AG04449 (cell line): ENCODE data around the gene ARHGAP26.

Source experiments
- CTCF ChIA-PET: fragments of 350-600 bp; formaldehyde crosslinking; extraction: SDS; loops from one replicate; lab custom pipeline; 2021; ENCODE audit warnings: antibody characterized with exemption; lab: Yijun Ruan, JAX
- POLR2A ChIA-PET: fragments of 400-600, 350-600 bp; formaldehyde crosslinking; extraction: SDS; loops from one replicate; lab custom pipeline; 2020; ENCODE audit warnings: antibody characterized with exemption, inconsistent platforms; lab: Yijun Ruan, JAX
- DNase-seq: peaks from one replicate; pipeline ENCODE4 v3.0.0-alpha.2; 2010; ENCODE audit warnings: low read depth, low spot score
- H3K4me3 ChIP-seq: 2 replicates; pipeline ENCODE4 v1.5.1; 2011; ENCODE audit warnings: low read depth, mild to moderate bottlenecking, control low read depth, low read length
- TF ChIP-seq, protein P1 (sequence below): IDR thresholded peaks from one replicate; pipeline ENCODE4 v1.5.1; 2011; ENCODE audit warnings: mild to moderate bottlenecking, moderate library complexity, low read length, control low read depth, inconsistent platforms; ENCODE audit not compliant: insufficient read depth; ENCODE audit errors: missing control alignments

Gene ARHGAP26

GRCh38 chr5:142978252-142978651 lies 208.1 kb downstream of the ARHGAP26 start:
- ChIA-PET POLR2A (interaction anchor here (0.8 kb wide), 1 partner anchor 19 kb away, joined by 4 read pairs; no protein-coding TSS in a partner anchor), CTCF (interaction anchor here (1.1 kb wide), 1 partner anchor 265 kb away, joined by 4 read pairs; no protein-coding TSS in a partner anchor)
- no peak overlapping the region for H3K4me3 ChIP-seq
- TF ChIP-seq, protein P1, sequence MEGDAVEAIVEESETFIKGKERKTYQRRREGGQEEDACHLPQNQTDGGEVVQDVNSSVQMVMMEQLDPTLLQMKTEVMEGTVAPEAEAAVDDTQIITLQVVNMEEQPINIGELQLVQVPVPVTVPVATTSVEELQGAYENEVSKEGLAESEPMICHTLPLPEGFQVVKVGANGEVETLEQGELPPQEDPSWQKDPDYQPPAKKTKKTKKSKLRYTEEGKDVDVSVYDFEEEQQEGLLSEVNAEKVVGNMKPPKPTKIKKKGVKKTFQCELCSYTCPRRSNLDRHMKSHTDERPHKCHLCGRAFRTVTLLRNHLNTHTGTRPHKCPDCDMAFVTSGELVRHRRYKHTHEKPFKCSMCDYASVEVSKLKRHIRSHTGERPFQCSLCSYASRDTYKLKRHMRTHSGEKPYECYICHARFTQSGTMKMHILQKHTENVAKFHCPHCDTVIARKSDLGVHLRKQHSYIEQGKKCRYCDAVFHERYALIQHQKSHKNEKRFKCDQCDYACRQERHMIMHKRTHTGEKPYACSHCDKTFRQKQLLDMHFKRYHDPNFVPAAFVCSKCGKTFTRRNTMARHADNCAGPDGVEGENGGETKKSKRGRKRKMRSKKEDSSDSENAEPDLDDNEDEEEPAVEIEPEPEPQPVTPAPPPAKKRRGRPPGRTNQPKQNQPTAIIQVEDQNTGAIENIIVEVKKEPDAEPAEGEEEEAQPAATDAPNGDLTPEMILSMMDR, result no peak
- DNase-seq, result no peak

- POLR2A ChIA-PET, result no interaction called here
- CTCF ChIA-PET, result interaction anchor here (1.0 to 1.1 kb wide), 2 partner anchors 266 to 425 kb away, joined by 3 to 4 read pairs; partner anchors contain the start of gene NR3C1
- no peak for DNase-seq
- TF ChIP-seq, protein P1, result no peak
- no peak overlapping the region for H3K4me3 ChIP-seq
Measured at GRCh38 chr5:142978726-142979125, 208.5 kb downstream of the ARHGAP26 start.

GRCh38 chr5:142979636-142980035 lies 209.5 kb downstream of the ARHGAP26 start:
- ChIA-PET POLR2A (no interaction called here), CTCF (interaction anchor here (1.0 to 1.1 kb wide), 2 partner anchors 99 to 424 kb away, joined by 3 read pairs; partner anchors contain the start of gene NR3C1)
- DNase-seq, result no peak
- no peak overlapping the region for H3K4me3 ChIP-seq
- TF ChIP-seq, protein P1, result no peak

DNA sequence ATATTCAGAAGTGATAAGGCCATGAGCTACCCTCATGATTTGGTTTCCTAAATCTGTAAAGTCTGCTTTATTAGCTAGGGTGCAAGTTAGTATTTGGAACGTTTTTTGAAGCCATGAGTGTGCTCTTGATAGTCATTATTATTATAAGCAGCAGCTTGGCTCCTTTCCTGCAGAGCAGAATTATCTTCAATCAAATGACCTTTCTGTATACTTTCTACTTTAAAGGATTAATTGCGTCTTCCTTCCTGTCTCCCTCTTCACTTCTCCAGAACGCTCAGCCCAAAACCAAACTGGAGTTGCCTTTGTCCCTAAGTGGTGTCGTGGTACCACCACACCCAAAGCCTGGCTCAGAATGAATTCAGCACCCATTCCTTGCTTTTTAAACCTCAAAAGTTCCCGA lies 211.3 kb downstream of the ARHGAP26 start:
- ChIA-PET POLR2A (no interaction called here), CTCF (interaction anchor here (0.9 kb wide), 1 partner anchor 12 kb away, joined by 4 read pairs; no protein-coding TSS in a partner anchor)
- no peak overlapping the region for H3K4me3 ChIP-seq
- no peak for DNase-seq
- TF ChIP-seq, protein P1, result no peak

GRCh38 chr5:142981886-142982820 lies 212.0 kb downstream of the ARHGAP26 start:
- ChIA-PET CTCF (interaction anchor here (0.9 kb wide), 2 partner anchors 13 to 21 kb away, joined by 3 to 4 read pairs; no protein-coding TSS in a partner anchor), POLR2A (interaction anchor here (0.7 kb wide), 1 partner anchor 20 kb away, joined by 4 read pairs; no protein-coding TSS in a partner anchor)
- no peak overlapping the region for H3K4me3 ChIP-seq
- TF ChIP-seq, protein P1, result no peak
- no peak for DNase-seq

GRCh38 chr5:142982821-142983200 lies 212.6 kb downstream of the ARHGAP26 start:
- TF ChIP-seq, protein P1, result no peak
- CTCF ChIA-PET, result interaction anchor here (0.9 kb wide), 1 partner anchor 20 kb away, joined by 3 read pairs; no protein-coding TSS in a partner anchor
- H3K4me3 ChIP-seq, result no peak overlapping the region
- no peak for DNase-seq
- POLR2A ChIA-PET, result interaction anchor here (0.7 kb wide), 1 partner anchor 19 kb away, joined by 4 read pairs; no protein-coding TSS in a partner anchor
